HG02759 (cell line): ENCODE results near the gene RHOT2.
"Not testable (repeated sequence)": the region's sequence is repeated elsewhere in the genome, so short reads cannot be mapped to it uniquely, and the experiment has no call there.

Experiments used
- ATAC-seq: cut with Tn5 transposase; IDR thresholded peaks from one replicate; pipeline ENCODE4 v1.9.1; 2021; ENCODE audit warnings: mild to moderate bottlenecking, moderate library complexity; ENCODE audit not compliant: unreplicated experiment

Gene RHOT2

GRCh38 chr16:680967-681745, 13.2 kb downstream of the RHOT2 start:
- ATAC-seq: no peak

DNA sequence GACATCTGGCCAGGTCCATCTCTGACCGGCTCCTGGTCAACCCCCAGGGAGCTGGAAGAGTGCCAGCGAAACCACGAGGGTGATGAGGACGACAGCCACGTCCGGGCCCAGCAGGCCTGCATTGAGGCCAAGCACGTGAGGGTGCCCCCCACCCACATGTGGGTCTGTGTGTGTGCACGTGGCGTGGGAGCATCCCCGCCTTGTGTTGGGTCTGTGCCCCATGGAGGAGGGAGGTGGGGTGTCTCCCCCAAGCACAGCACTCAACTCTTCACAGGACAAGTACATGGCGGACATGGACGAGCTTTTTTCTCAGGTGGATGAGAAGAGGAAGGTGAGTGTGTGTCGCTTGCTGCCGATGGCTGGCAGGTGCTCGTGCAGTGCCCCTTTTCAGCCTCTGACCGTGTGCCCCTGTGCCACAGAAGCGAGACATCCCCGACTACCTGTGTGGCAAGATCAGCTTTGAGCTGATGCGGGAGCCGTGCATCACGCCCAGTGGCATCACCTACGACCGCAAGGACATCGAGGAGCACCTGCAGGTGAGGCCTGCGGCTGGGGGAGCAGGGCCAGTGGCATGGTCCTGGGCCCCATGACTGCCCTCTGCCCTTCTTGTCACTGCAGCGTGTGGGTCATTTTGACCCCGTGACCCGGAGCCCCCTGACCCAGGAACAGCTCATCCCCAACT, 14.0 kb downstream of the RHOT2 start:
- no peak for ATAC-seq

GRCh38 chr16:682493-683395, 14.8 kb downstream of the RHOT2 start:
- ATAC-seq: no peak

GRCh38 chr16:683396-684070, 15.6 kb downstream of the RHOT2 start:
- ATAC-seq: no peak

DNA sequence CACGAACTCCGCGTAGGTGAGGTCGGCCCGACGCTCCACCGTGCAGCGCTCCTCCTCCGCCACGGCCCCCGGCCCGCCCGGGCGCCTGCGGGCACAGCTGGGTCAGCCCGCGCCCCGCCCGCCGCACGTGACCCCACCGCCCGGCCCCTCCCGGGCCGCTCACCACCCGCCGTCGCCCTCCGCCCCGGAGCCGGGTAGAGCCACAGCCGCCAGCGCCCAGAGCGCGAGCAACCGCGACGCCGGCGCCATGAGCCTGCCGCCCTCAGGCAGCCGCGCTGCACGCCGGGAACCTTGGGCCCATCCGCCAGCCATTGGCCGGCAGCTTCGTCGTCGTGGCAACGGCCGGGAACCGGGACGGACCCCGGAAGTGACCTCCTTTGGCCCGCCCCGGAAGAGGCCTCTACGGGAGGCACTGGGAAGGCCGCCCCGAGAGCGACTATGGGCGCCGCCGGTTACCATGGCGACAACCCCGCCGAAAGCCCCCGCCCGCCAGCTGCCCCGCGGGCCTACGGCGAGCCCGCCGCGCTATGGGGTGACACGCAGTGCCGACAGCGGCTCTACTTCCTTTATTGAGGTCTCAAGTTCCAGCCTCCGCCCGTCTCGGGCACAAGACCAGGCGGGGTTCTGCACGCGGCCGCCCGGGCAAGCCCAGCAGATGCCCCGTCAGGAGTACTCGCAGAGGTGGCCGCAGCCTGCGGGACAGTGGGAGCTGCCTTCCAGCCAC, 16.3 kb downstream of the RHOT2 start, which contains the start of gene JMJD8:
Gene JMJD8, minus strand, starts transcription at position 264 of the 724 bp plus-strand sequence. Its CDS starts 15 bp downstream, at position 249.
- peak; percentile 65 for ATAC-seq

- no peak for ATAC-seq
Measured at GRCh38 chr16:684961-685696, 17.2 kb downstream of the RHOT2 start.

- no peak for ATAC-seq
Measured at GRCh38 chr16:685967-686366, 18.0 kb downstream of the RHOT2 start.

DNA sequence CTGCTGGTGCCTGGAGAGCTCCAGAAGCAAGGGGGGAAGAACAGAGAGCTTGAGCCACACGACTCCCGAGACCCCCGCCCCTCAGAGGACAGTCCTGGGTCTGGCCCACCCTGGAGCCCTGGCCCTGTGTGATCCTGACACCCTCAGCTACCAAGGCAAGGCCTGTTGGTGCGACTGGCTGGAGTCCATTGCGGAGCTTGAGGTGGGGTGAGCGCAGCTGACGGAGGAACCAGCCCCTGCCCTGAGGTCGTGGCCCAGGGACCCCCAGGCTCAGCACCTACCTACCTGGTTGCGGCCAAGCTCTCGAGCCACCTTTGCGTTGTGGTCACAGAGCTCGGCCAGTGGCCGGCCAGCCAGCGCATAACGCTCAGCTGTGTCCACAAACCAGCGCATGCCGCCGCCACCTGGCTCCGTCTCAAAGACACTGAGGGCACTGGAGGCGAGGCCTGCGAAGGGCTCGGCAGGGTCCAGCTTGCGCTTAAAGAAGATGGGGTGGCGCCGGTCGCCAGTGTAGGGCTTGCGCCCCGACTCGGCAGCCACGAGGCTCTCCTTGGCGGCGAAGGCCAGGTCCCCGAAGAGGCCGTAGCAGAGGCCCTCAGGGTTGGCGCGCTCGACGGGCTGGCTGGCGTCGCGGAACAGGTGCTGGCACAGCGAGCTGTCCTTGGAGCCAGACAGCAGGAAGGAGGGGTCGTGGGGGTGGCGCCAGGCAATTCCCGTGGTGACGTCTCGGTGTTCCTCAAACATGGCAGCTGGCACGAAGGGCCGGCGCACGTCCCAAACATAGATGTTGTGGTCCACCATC, 18.7 kb downstream of the RHOT2 start:
- no peak for ATAC-seq

GRCh38 chr16:687499-687898, 19.6 kb downstream of the RHOT2 start:
- ATAC-seq: no peak

DNA sequence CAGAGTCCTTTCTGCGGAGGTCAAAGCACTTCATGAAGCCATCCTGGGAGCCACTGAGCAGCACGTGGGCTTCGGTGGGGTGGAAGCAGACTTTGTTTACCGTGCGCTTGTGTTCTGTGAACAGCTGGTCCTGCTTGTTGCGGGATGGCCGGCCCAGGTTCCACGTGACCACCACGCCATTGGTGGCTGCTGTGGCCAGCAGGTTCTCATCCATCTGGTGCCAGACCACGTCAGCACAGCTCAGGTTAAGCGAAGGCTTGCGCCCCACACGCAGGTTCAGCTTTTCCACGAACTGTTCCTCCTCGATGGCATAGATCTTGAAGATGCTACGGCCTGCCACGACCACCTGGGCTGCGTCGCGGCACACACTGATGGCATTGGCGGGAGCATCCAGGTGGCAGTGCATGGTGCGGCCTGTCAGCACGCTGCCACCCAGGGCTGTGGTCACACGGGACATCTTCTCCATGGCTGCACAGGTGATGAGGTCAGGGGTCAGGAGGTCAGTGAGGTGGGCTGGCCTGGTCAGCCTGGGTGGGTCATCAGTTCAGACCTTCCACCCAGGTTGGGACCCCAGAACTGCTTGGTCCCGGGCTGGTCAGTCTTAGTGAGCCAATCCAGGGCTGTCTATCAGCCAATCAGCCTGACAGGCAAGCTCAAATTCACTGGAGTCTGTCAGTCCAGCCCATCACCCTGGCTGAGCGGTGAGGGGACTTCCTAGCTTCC, 21.4 kb downstream of the RHOT2 start:
- ATAC-seq: no peak

DNA sequence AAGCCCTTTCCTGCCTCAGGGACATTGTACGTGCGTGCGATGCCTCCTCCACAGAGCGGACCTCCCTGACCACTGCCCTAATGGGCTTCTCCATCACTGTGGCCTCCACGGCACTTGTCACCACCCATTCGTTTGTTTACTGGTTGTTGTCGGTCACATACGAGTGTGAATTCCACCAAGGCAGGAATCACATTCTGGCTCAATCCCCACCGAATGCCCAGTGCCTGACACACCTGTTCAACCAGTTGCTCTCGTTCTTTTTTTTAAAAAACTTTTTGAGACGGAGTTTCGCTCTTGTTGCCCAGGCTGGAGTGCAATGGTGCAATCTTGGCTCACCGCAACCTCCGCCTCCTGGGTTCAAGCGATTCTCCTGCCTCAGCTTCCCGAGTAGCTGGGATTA, 23.3 kb downstream of the RHOT2 start:
- not testable (repeated sequence) for ATAC-seq

GRCh38 chr16:692356-693108, 24.6 kb downstream of the RHOT2 start:
- no peak for ATAC-seq

- ATAC-seq: no peak
Measured at GRCh38 chr16:693364-693763, 25.4 kb downstream of the RHOT2 start.

DNA sequence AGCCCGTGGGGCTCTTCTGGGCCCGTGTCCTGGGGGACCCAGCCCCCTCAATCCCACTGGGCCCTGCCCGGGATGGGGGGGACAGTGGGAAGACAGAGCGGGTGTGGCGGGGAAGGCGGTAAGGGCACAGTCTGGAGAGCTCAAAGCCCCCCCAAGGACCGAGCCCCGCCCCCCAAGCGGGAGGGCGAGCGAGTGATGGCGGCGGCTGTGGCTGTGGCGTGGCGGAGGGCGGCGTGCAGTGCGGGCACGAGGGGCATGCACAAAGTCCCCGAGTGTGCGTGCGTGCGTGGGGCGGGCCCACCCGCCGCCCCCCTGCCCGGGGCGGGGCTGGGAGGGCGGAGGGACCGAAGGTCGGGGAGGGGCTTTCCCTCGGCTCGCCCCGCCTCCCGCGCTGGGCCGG, 25.8 kb downstream of the RHOT2 start:
- no peak for ATAC-seq

- no peak for ATAC-seq
Measured at GRCh38 chr16:694187-694862, 26.4 kb downstream of the RHOT2 start.

DNA sequence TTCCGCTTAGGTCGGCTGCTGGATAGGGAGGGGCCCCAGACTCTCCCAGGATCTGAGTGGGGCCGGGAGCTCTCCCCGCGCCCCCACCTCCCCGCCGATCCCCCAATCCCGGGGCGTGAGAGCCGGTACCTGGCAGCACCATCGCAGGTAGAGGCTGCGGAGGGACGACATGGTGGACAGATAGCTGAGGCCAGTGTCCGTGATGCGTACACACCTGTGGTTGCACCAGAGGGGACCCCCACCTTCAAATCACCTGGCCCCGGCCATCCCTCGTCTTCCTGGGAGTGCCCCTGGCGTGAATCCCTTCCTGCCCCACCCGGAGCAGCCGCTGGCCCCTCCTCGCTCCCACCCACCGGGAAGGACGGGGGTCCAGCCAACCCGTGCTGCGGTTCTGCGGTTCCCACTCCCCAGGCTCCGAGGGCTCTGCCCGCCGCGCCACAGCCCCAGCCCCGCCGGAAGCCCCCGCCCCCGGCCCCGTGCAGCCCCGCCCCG, 27.0 kb downstream of the RHOT2 start:
- no peak for ATAC-seq
